GM18520 (cell line): Measurements from ENCODE around the gene ISM1.
"Not testable (repeated sequence)": the region's sequence is repeated elsewhere in the genome, so short reads cannot be mapped to it uniquely, and the experiment has no call there.

Experiments used
- ATAC-seq: cut with Tn5 transposase; IDR thresholded peaks from one replicate; pipeline ENCODE4 v1.9.1; 2021; ENCODE audit not compliant: unreplicated experiment

The ISM1 gene

DNA sequence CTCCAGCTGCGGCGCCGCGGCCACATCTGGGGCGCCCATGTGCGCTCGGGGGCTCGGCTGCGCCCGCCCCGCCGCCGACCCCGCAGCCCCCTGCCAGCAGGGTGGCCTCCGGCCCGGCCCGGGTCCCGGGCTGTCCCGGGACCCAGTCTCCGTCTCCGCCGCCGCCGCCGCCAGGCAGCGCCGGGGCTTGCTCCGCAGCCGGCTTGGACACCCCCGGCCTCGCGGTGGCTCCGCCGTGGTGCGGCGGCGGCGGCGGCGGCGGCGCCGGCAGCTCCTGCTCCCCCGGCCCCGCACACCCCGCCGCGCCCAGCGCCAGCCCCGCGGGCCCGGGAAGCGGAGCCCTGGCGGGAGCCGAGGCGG is 219 bp downstream of the ISM1 start:
- peak; percentile 7 for ATAC-seq

DNA sequence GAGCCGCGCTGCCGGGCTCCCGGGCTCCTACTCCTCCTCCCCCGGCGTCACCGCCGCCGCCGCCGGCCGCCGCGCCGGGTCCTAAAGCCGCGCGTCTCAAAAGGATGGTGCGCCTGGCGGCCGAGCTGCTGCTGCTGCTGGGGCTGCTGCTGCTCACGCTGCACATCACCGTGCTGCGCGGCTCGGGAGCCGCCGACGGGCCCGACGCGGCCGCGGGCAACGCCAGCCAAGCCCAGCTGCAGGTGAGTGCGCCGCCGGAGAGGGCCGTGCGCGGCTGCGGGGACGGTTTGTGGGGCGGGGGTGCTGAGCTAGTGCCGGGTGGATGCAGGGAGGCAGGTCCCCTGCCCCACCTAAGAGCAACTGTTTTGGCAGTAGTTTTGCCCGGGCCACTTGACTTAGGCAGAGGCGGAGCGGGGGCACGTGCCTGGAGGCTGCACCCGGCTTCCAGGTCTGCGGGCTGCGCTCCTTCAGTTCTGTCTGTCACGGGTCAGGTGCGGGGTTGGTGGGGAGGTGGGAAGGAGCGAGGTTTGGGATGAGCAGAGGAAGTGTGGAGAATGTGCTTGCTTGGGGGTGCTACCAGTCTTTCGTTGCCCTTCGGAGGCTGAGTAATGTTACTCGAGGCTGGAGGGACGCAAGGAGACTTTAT is 722 bp downstream of the ISM1 start:
- peak; percentile 50 for ATAC-seq

DNA sequence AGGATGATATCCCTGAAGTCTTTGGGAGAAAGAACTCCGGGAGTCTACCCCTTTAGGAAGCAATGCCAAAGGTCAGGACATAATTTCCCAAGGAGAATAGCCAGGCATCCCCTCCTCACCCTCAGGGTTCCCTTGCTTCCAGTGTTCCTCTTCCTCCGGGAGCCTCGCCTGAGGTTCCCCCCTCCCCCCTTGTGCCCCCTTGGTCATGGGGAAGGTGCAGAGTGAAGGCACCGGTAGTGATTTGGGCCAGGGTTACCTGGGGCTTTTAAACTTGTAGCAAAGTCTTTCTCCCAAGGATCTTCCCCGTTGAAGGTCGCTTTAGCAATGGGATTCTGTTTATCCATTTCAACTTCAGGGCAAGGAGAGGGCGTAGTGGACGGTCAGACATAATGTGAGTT is 1.2 kb downstream of the ISM1 start:
- ATAC-seq = no peak

DNA sequence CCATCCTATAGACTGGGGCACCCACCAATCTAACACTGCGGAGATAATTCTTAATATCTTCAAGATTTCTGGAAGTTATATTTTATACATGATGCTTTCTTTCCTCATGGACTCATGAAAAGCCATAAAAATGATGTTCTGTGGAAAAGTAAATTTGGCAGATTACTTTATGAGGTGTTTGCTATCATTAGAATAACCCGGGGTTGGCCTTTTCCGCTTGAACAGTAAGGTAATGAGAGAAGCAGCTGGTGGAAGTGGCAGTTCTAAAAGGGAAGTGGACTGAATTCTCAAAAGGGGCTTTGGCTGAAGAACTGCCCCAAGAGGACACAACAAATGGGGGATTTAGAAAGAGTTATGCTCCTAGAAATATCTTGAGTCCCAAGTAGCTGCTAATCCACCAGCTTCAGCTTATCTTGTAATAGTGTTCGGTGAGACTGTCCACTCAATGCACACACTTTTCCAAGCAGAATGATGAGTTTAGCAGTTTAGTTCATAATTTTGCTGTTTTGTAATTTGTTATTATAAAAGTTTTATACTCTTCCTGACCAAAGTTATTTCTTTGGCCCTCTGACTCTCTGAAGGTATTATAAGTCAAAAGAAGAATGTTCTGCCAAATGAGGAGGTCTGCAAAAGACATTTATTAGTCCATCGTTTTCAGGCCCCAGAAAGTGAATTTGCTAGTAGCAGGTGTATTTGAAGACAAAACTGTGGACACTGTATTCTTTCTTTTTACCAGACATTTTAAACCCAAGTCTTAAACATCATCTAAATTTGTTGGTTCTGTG is 2.9 kb downstream of the ISM1 start:
- no peak for ATAC-seq

DNA sequence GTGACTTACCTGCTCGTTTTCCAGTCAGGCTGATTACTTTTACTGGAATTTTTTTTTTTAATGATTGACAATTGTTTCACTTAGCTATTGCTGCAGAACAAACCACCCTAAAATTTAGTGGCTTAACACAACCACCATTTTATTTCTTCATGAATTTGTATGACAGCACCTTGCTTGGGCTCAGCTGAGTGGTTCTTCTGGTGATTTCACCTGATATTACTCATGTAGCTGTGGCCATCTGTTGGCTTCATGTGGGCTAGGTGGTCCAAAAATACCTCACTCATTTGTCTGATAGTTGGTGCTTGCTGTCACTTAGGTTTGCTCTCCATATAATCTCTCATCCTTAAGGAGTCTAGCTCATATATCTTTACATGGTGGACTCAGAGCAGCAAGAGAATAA is 5.3 kb downstream of the ISM1 start:
- no peak for ATAC-seq

DNA sequence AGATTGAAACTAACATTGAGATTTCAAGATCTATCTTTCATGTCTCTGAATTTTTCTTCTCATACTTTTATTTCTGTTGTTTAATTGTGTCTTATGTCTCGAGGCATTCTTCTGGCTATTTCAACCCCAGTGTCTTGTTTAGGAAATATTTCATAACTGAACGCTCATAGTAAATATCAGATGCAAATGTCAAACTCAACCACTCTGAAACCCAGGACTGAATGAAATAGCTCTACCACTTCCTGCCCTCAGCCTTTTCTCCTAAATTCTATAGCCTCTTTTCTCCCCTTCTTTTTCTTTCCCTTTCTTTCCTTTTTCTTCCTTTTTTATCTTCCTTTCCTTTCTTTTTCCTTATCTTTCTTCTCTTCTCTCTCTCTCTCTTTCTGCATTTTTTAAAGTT is 7.7 kb downstream of the ISM1 start:
- ATAC-seq = no peak

DNA sequence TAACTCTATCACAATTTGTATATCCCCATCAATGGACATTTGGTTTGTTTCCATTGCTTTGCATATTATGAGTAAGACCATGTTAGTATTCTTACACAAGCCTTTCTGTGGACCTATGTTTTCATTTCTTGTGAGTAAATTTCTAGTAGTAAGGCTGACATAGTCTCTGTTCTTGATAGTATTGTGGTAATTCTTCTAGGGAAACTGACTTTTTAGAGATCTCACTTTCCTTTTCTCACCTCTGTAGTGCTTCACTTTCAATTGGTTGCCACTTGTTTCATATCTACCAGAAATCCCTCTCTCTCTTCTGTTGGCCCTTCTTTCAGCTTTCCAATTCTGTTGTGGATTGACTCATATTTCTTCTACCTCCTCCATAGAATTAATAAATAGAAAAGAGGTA is 8.5 kb downstream of the ISM1 start:
- peak; percentile 70 for ATAC-seq

DNA sequence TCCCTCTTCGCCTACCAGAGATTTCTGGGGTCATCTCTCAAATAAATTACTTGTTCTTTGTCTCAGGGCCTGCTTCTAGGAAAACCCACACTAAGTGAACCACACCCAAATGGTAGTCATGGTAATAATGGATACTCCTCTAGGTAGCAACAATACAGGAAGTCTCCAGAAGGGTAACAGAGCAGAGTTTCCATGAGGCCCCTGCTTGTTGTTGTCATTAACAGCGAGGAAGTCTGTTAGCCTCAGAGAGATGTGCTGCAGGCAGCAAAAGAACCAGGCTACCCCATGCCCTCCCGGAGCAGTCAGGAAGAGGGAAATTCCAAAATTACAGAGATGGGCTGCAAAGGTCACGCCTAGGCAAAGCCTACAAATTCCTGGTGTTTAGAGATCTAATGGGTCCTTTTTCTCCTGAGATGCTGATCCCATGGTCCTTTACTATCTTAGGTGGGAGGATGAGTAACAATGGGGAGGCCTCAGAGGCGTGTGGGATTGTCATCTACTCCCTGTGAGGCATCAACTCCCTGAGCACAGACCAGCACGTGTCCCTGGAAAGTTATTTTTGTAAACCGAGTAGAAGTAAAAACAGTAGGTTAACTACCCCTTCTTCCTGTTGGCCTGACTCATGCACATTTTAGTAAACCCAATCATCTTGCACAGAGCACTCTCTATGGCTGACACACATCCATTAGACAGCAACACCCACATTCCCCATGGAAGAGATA is 10.1 kb downstream of the ISM1 start:
- no peak for ATAC-seq

DNA sequence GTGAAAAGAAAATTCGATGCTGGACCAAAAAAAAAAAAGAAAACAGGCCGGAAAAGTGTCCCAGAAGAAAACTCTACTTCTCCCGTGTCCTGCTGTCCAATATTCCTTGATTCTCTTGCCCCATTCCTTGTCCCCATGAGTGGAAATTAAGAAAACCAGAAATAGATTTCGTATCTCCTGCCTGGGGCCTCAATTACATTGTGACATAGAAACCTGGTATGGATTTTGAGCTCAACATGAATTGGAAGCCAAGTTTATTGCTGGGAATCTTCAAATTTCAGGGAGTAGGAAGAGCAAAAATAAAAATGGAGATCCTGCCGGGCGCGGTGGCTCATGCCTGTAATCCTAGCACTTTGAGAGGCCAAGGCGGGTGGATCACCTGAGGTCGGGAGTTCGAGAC is 11.9 kb downstream of the ISM1 start:
- no peak for ATAC-seq

DNA sequence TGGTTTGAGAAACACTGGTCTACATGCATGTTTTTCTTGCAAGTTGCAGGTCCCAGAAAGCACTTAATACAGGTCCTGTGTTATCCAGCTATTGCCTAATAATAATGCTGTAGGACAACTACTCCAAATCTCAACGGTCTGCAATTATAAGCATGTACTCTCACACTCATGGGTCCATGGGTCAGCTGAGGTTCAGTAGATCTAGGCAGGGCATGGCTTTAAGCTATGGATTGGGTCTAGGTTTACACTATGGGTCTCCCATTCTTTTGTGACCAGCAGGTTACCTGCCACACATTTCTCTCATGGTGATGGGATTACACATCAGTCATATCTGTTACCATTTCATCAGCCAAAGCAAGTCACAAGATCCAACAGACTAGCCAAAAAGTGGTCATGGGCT is 13.9 kb downstream of the ISM1 start:
- ATAC-seq = no peak

DNA sequence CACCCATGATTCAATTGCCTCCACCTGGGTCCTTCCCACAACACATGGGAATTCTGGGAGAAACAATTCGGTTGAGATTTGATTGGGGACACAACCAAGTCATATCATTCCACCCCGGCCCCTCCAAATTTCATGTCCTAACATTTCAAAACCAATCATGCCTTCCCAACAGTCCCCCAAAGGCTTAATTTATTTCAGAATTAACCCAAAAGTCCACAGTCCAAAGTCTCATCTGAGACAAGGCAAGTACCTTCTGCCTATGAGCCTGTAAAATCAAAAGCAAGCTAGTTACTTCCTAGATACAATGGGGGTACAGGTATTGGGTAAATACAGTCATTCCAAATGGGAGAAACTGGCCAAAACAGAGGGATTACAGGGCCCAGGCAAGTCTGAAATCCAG is 15.3 kb downstream of the ISM1 start:
- not testable (repeated sequence) for ATAC-seq

DNA sequence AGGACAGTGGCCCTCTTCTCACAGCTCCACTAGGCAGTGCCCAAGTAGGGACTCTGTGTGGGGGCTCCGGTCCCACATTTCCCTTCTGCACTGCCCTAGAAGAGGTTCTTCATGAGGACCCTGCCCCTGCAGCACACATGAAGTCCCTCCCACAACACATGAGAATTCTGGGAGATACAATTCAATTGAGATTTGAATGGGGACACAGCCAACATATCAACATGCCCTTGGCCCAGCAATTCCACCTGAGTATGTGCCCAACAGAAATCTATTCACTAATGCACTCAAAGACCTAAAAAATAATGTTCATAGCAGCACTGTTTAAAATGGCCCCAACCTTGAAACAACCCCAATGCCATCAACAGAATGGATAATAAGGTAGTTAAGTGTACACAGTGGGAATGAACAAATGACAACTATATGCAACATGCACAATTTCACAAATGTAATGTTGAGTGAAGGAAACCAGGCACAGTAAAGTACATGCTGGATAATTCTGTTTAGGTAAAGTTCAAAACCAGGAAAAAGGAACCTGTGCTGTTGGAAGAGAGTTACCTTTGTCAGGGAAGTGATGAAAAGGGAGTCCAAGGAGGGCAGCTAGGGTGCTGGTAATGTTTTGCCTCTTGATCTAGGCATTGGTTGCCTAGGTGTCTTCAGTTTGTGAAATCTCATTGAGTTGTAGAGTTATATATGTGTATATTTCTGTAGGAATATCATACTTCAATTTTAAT is 16.1 kb downstream of the ISM1 start:
- no peak for ATAC-seq

DNA sequence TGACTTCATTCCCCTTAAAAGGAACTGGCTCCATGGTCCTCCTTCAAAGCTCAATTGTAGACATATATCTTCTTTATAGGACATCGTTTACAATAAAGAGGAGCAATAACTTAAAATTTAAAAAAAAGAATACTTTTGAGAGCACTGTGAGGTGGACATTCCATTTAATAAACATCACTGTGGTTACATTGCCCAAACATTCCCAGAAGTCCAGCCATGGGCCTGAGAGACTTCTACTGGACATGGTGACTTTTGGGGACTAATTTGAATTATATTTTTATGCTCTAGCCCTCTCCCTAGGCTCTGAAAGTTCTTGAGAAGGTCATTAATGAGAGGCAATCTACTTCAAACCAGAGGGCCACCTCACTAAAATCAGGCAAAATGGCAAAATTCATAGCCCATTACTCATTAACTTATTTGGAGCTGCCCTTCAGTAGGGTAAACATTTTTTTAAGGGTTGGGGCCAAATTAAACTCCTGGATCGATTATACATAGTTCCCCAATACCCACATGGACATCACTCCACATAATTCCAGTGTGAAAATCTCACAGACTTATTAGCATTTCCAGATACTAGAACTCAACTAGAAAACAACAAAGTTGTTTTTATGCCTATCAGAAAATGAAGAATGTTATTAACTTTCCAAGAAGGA is 17.1 kb downstream of the ISM1 start:
- ATAC-seq = no peak

DNA sequence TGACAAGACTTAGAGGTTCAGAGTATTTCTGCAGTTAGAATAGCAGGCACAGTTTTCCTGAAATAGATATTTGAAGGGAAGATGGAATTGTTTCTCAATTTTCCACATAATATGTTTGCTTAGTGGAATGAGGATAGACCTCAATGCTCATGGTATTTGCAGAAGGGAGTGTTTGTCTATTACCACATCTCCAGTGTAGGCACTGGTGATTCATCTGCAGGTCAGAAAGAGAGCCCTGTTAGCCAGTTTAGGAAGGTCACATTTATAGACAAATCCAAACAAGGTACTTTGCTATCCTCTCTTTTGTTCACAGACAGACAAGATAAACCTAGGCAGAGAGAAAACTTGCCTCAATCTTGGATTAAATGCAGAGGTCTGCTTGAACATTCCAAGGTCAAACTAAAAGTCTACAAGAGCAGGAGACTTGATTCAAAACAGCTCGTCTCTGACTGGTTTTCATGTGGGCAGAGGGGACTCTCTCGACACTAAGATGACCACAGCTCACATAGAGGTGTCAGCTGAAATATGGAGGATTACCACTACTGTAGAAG is 22.8 kb downstream of the ISM1 start:
- no peak for ATAC-seq

DNA sequence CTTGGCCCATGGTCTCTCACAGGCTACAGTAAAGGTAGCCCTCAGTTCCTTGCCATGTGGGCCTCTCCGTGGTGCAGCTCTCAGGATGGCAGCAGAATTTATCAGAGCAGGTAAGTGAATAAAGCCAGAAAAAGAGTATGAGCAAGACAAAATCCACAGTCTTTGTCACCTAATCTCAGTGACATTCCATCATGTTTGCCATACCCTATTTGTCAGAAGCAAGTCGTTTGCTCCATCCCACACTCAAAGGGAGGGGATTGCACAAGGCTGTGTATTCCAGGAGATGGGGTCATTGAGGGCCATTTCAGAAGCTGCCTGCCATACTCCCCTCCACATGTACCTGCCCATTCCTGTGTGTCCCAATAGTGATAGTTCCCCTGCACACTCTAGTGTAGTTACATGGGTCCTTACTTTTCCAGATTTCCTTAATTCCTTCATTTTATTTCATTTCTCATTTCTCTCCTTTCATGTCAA is 24.2 kb downstream of the ISM1 start:
- ATAC-seq = no peak

DNA sequence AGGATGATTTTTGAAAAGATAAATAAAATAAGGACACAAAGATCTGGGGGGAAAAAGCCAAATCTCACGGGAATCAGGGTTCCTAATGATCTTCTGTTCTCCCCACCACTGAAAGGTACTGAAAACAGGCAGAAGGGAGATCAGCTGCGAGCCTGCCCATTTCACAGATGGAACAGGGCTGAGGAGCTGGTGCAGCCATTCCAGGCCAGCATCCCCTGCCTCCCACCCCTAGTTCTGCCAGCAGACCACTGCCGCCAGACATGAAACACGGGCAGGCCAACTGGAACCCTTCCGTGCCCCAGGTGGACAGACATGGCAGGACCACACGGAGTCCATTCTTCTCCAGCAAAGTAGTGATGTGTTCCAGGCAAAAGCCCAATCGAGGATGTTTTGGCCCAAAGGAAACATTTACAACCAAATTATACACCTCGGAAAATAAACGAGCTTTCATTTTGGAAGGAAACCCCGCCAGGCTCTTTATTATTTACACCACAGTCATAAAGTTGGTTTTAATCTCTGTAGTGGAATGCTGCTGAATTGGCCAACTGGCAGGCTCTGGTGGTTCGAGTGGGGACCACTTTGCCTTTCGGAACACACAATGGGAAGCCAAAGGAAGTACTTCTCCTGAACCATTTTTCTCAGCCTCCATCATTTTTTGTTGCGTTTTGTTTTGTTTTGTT is 28.2 kb downstream of the ISM1 start:
- ATAC-seq = no peak

DNA sequence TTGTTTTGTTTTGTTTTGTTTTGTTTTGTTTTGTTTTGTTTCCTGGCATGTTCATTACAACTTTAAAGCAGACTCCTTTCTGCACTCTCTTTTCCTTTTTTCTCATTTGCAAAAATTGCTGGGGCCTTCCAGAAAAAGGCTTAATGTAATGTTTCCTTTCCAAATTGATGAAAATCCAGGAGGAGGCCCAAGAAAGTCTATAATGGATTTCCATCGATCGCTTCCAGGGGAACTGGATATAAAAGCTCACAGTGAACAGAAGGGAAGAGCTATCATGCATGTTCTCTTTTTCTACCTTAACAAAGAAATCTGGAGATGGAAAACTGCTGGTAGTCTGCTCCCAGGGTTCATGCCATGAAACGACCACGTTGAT is 28.7 kb downstream of the ISM1 start:
- no peak for ATAC-seq

DNA sequence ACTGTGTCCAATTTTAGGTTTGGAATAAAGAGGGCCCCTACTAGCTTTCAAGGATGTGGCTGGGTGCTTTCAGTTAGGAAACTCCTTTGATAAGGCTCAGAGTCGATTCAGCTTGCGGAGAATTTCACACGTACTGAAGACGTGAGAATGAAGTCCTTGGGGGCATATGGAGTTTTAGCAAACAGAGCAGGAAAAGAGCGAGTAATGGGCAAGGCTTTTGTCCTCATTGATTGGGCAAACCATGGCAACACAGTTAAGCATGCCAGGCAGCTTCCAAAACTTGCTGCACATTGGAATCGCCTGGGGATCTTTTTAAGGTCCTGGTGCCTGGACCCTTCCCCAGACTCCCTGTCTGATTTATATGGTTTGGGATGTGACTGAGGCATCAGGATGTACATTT is 29.2 kb downstream of the ISM1 start:
- ATAC-seq = no peak

DNA sequence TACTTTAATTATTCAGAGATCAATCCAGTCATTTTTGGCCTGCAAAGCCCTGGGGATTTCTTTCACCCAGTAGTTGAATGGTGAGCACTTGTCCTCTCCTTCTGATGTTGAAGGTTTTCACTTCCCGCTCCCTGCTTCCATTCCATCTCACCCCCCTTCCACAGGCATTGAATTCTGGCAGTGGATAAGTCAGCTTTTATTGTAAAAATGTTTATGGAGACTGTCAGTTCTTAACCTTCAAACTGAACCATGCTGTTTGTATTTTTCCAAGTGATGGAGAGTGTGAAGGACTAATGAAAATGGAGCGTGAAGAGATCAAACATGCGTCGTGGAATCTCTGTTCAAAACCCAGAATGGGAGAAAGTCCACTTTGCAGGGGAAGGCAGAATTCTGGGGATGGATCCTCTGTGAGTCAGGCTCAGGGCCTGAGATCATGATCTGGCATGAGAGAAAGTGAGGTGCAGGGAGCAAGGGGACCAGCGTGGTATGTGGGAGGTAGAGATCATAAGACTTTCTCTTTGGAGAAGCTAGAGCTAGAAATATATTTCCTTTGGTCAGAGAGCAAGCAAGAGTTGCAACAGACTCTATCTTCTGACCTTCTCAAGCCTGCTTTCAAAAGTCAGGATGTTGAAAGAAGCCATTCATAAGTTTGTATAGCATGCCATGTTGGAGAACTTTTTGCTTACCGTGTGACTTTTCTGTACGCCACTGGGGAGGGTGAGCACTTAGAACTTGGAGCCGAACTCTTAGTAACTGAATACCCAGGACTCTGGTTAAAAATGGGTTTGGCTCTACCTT is 30.2 kb downstream of the ISM1 start:
- no peak for ATAC-seq
